Tibial nerve (tissue), 4 donors: ENCODE data around the gene NCK2.

Source experiments
- CTCF ChIP-seq, 5 experiments: fragments of 200-600 bp in 3 of 5; fragments of 450-650 bp in 2 of 5; sonication (generic) in 3 of 5; IDR thresholded peaks; one replicate each; pipeline ENCODE4 v1.5.1; 2016 to 2019; ENCODE audit warnings: antibody characterized with exemption in 5 of 5, mild to moderate bottlenecking in 3 of 5, moderate library complexity in 2 of 5
- EP300 ChIP-seq, 2 donors: sonication (generic); formaldehyde crosslinking; IDR thresholded peaks; one replicate each; pipeline ENCODE4 v1.6.1; 2017; ENCODE audit warnings: antibody characterized with exemption in 2 of 2, mild to moderate bottlenecking in 1 of 2
- POLR2A ChIP-seq, 2 donors: fragments of 450-650 bp; IDR thresholded peaks; one replicate each; pipeline ENCODE4 v1.6.1; 2017; ENCODE audit warnings: antibody characterized with exemption in 2 of 2, mild to moderate bottlenecking in 2 of 2, moderate library complexity in 2 of 2

- TF ChIP-seq POLR2A (IDR thresholded peaks at IDR 0.05) (no peak), CTCF (IDR thresholded peaks at IDR 0.05) (no peak), EP300 (IDR thresholded peaks at IDR 0.05) (no peak)
These were observed 3.5 kb upstream of the NCK2 start for GRCh38 chr2:105741174-105741573.
